Panc1 (cell line): ENCODE measurements around the gene PROK1.

Experiments used
- POLR2AphosphoS5 ChIP-seq: IDR thresholded peaks from 2 replicates; pipeline ENCODE4 v1.6.1; 2012; ENCODE audit warnings: mild to moderate bottlenecking, low read depth, low read length, moderate library complexity
- SIN3A ChIP-seq: IDR thresholded peaks from 2 replicates; pipeline ENCODE4 v1.6.1; 2012; ENCODE audit warnings: low read depth, mild to moderate bottlenecking, low read length, moderate library complexity, borderline replicate concordance; ENCODE audit not compliant: insufficient read depth
- TCF7L2 ChIP-seq: IDR thresholded peaks from 2 replicates; pipeline ENCODE4 v1.6.1; 2011; ENCODE audit warnings: mild to moderate bottlenecking, low read depth, low read length, inconsistent platforms
- TF ChIP-seq, protein P1 (sequence below): fragments of 450-650 bp; IDR thresholded peaks from 2 replicates; pipeline ENCODE4 v1.5.1; 2017; ENCODE audit warnings: mild to moderate bottlenecking
- TF ChIP-seq, protein P2 (sequence below), 2 experiments: IDR thresholded peaks; 2 replicates each; pipeline ENCODE4 v1.6.1; 2011 to 2012; ENCODE audit warnings: low read depth in 2 of 2, control low read depth in 1 of 2, low read length in 1 of 2, mild to moderate bottlenecking in 1 of 2, moderate library complexity in 1 of 2; ENCODE audit not compliant: insufficient read depth in 1 of 2

DNA sequence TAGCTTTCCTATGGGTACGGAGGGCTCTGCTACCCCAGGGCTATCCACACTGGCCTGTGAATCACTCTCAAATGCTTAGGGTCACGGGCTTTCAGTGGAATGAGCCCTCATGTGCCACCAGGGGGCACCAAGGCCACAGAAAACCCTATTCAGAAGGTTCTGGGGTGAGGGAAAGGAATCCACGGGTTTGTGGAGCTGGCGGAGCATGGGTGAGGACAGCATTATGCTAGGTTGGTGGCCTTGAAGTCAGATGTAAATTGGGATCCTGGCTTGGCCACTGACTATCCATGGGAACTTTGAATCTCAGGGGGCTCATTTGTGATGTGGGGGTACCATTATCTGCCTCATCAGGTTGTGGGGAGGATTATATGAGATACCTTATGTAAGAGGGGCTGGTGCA, 38.4 kb upstream of the PROK1 start:
- TF ChIP-seq, protein P1, sequence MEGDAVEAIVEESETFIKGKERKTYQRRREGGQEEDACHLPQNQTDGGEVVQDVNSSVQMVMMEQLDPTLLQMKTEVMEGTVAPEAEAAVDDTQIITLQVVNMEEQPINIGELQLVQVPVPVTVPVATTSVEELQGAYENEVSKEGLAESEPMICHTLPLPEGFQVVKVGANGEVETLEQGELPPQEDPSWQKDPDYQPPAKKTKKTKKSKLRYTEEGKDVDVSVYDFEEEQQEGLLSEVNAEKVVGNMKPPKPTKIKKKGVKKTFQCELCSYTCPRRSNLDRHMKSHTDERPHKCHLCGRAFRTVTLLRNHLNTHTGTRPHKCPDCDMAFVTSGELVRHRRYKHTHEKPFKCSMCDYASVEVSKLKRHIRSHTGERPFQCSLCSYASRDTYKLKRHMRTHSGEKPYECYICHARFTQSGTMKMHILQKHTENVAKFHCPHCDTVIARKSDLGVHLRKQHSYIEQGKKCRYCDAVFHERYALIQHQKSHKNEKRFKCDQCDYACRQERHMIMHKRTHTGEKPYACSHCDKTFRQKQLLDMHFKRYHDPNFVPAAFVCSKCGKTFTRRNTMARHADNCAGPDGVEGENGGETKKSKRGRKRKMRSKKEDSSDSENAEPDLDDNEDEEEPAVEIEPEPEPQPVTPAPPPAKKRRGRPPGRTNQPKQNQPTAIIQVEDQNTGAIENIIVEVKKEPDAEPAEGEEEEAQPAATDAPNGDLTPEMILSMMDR, result peak; percentile 76
- TF ChIP-seq POLR2AphosphoS5 (no peak), TCF7L2 (no peak), SIN3A (no peak)
- TF ChIP-seq, protein P2, sequence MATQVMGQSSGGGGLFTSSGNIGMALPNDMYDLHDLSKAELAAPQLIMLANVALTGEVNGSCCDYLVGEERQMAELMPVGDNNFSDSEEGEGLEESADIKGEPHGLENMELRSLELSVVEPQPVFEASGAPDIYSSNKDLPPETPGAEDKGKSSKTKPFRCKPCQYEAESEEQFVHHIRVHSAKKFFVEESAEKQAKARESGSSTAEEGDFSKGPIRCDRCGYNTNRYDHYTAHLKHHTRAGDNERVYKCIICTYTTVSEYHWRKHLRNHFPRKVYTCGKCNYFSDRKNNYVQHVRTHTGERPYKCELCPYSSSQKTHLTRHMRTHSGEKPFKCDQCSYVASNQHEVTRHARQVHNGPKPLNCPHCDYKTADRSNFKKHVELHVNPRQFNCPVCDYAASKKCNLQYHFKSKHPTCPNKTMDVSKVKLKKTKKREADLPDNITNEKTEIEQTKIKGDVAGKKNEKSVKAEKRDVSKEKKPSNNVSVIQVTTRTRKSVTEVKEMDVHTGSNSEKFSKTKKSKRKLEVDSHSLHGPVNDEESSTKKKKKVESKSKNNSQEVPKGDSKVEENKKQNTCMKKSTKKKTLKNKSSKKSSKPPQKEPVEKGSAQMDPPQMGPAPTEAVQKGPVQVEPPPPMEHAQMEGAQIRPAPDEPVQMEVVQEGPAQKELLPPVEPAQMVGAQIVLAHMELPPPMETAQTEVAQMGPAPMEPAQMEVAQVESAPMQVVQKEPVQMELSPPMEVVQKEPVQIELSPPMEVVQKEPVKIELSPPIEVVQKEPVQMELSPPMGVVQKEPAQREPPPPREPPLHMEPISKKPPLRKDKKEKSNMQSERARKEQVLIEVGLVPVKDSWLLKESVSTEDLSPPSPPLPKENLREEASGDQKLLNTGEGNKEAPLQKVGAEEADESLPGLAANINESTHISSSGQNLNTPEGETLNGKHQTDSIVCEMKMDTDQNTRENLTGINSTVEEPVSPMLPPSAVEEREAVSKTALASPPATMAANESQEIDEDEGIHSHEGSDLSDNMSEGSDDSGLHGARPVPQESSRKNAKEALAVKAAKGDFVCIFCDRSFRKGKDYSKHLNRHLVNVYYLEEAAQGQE (IDR thresholded peaks at IDR 0.05; ENCODE audit: insufficient read depth in 1 of 2, low read depth in 2 of 2, low read length in 1 of 2), result no peak
